OCI-M2 (cell line): Measurements from ENCODE around the gene ADGRA1.
"Not testable (repeated sequence)": the region's sequence is repeated elsewhere in the genome, so short reads cannot be mapped to it uniquely, and the experiment has no call there.

Experiments
- DNase-seq: peaks from one replicate; lab custom pipeline; 2025; ENCODE audit not compliant: unreplicated experiment; lab: John Stamatoyannopoulos, UW

ADGRA1 gene

DNA sequence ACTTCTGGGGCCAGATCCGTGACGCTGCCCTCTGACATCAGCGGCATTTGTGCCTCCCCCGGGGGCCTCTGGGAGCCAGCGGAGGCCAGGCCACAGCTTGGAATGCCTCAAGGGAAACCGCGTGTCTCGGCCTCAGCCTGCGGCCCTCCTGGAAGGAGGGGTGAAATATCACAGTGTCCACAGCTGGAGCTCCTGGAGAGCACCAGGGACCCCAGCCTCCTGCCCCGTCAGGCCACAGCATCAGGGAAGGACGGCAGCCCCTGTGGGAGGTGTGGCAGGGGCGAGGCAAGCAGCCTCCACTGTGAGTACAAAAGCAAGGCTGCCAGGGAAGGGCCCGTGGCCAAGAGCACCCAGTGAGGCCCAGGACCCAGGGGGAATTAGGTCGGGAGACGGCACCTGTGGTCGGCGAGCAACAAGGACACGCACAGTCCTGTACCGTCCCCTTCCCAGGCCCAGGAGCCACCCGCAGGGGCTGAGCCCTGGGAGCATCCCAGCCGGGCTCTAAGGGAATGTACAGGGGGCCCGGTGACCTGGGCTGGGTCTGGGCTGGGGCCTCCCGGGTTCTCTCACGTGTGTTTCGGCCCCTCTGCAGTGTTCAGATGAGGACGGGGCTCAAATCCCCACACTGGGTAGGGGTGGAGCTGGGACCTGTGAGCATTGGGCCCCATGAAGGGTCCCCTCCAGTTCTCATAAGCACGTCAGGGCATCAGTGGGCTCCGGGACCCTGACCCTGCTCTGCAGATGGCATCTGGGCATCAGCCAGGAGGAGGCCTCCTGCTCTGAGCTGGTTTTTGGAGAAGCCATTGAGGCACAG lies 53.6 kb downstream of the ADGRA1 start:
- no peak for DNase-seq

DNA sequence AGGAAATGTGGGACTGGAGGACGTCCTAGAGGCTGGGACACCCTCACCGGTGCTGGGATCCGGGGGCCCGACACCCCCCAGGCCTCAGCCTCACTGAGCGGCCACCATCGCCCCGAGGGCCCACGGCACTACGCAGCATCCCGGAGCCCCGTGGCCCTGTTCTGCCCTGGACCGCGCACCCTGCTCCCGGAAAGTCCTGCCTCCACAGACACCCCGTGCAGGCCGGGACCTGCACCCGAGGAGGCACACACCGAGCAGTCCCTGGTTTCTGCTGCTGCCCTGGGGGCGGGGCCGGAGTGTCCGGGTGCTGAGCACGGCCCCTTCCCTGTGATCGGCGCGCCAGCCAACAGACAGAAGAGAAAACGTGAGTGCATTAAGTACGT lies 54.2 kb downstream of the ADGRA1 start:
- no peak for DNase-seq

DNA sequence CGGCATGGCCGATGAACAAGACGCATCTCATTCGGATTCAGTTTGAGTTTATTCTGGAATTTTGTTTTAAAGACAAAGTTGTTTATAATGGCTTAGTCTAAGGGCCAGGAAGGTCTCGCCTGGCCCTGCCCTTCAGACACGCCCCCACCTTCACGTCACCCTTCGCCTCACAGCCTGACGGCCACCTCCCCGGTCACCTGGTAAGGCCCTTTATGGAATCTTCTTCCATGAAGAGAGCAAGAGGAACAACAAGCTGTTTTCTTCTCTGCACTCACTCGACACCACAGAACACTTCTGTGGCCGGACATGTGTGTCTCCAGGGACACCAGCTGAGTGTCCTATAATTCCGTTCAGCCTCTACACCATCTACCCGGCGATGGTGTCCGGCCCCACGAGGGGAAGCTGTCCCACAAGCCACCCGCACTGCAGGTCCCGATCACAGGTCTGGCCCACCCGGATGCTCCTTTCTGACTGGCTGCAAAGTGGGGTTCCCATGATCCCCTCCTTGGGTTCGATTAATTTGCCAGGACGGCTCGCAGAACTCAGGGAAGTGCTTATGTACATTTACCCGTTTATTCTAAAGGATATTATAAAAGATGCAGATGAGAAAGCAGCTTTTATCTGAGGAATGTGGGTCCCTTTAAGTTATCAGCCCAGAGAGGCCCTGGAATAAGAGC lies 54.9 kb downstream of the ADGRA1 start:
- DNase-seq: no peak

DNA sequence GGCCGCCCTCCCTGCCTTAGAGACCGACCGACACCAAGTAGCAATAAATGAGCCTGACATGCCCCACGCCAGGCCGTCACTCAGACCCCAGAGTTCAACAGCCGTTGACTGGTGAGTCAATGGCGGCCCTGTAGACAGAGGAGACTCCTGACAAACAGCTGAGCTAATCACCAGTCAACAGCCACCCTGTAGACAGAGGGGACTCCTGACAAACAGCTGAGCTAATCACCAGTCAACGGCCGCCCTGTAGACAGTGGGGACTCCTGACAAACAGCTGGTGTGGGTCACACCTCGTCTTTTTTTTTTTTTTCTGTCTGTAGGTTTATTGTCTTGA lies 55.4 kb downstream of the ADGRA1 start:
- no peak for DNase-seq

DNA sequence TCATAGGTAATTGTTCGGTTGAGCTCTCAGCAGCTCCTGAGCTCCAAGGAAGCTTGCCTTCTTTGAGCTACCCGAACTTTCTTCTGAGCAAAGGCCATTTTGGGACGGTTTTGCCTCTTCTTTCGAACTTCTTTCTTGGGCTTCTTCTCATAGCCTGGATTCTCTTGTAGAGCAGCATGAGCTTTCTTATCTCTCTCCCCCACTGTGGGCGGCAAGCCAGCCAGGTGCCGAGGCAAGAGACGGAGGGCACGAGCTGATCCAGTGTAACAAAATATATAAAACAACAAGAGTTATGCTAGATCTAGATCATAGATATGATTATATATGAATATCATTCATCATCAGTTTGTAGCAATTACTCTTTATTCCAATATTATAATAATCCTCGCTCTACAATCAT lies 55.8 kb downstream of the ADGRA1 start:
- DNase-seq: no peak

DNA sequence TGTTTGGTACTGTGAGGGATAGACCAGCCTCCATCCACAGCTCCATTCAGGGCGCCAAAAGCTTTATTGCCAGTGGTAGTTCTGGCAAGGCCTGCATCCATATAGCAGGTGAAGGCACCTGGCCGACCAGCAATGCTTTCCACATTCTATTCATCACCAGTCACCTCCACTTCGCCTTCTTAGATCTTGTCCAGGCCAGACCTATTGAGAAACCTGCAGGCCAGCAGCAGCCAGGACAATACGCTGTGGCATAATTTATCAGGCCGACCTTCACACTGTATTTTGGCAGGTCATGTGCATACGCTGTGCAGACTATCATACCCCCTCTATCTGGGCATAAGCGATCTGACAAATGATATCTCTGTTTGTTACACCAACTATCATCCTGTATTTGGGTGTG lies 57.0 kb downstream of the ADGRA1 start:
- DNase-seq: no peak

DNA sequence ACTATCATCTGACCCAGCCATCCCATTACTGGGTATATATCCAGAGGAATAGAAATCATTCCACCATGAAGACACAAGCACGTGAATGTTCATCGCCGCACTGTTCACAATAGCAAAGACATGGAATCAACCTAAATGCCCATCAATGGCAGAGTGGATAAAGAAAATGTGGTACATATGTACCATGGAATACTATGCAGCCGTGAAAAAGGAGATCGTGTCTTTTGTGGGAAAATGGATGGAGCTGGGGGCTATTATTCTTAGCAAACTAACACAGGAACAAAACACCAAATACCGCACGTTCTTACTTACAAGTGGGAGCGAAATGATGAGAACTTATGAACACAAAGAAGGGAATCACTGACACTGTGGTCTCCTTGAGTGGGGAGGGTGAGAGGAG lies 62.5 kb downstream of the ADGRA1 start:
- DNase-seq: no peak

DNA sequence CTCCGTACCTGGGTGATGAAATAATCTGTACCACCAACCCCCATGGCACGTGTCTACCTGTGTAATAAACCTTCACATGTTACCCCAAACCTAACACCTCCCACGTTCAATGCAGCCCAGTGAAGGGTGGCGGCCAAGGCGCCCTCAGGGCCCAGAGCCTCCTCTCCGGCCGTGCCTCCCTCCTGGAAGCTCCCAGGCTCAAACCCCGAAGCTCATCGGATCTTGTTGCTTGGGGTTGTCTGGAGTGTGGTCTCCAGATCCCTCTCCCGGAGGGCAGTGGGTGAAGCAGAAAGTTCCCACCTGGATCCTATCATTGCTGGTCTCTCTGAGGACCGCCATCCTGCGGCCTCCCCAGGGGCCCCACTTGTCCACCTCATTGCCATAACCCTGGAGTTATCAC lies 62.9 kb downstream of the ADGRA1 start:
- no peak for DNase-seq

DNA sequence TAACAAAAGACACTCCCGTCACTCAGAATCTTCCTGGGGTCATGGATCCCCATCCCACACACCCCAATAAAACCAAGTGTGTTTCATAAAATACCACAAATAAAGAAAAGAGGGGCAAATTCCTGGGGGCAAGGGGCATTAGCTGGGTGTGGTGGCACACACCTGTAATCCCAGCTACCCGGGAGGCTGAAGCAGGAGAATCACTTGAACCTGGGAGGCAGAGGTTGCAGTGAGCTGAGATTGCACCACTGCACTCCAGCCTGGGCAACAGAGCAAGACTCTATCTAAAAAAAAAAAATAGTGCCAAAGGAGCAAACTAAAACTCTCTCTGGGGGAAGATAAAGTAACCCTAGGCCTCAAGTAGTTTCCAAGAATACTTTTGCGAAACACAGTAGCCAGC lies 63.3 kb downstream of the ADGRA1 start:
- not testable (repeated sequence) for DNase-seq

DNA sequence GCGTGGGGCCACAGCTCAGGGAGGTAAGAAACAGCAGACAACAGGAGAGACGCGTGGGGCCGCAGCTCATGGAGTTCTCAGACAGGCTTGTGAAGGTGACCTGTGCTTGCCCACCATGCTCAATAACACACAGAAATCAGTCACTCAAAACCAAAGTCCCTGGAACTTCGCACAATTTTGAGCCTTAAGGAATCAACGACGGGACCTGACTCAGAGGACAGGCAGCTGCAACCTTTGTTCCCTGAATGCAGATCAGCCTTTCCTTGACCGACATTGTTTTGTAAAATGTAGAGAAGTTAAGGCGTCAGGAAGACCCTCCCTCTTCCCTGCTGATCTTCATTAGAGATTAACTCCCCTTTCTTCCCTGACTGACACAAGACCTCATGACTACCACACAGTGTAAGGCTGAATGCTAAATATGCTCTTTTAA lies 63.8 kb downstream of the ADGRA1 start:
- no peak for DNase-seq

DNA sequence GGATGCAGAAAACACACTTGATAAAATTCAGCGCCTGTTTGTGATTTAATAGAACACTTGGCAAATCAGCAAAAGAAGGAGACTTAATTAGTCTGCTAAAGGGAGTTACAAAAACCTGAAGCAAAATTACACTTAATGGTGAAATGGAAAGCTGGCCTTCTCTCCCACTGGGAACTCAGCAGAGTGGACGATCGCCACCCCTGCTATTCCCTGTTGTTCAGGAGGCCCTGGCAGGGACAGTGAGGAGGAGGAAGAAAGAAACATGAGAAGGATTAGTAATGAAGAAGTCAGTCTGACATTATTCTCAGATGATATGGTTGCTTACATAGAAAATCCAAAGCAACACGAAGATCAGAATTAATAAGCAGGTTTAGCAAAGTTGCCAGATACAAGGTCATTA lies 66.7 kb downstream of the ADGRA1 start:
- no peak for DNase-seq

DNA sequence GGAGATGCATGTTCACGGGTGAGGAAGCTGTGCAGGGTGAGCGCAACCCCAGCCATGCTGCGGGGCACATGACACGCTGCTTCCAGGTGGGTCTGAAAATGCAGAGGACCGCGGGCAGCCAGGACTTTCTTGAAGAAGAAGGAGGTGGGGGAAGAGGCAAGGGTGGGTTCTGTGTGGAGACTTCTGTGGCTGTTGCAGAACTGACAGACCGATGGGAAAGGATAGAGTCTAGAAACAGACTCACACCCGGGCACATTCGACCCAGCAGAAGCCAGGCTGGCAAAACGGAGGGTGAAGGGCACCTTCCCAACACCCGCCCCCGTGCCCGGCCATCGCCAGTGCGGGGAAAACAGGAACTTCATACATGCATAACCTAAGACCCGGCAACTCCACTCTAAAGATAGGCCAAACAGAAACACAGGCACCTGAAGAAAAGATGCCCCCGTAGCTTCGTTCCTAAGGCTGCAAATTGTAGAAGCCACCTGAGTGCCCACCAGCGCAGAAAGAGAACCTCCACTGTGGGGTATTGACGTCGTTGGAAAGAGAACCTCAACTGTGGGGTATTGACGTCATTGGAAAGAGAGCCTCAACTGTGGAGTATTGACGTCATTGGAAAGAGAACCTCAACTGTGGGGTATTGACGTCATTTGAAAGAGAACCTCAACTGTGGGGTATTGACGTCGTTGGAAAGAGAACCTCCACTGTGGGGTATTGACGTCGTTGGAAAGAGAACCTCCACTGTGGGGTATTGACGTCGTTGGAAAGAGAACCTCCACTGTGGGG lies 67.5 kb downstream of the ADGRA1 start:
- DNase-seq: no peak

DNA sequence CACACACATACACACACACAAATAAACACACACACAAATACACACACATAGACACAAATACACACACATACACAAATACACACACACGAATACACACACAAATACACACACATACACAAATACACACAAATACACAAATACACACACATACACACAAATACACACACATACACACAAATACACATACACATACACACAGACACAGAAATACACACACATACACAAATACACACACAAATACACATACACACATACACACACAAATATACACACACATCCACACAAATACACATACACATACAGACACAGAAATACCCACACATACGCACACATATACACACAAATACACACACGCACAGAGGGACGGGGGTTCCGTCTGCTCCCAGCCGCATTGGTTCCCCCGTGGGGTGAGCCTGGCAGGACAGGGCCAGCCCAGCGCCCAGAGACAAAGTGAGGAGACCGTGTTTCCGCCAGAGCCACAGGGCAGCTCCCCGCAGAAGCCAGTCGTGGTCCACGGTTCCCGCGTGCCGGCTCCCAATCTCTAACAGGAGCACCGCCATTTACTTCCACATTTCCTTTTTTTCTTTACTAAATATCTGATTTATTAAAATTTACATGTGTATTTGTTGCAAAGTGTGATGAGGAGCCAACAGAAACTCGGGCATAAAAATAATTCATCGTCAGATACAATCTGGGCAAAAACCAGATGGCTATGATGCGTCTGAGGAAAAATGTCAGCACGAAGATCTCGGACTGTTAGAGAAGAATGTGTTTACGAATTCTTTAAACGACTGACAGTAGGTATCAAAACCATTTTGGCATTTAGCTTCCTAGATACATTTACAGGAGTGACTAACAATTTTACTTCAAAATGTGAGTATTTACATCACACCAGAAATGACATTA lies 69.2 kb downstream of the ADGRA1 start:
- no peak for DNase-seq

DNA sequence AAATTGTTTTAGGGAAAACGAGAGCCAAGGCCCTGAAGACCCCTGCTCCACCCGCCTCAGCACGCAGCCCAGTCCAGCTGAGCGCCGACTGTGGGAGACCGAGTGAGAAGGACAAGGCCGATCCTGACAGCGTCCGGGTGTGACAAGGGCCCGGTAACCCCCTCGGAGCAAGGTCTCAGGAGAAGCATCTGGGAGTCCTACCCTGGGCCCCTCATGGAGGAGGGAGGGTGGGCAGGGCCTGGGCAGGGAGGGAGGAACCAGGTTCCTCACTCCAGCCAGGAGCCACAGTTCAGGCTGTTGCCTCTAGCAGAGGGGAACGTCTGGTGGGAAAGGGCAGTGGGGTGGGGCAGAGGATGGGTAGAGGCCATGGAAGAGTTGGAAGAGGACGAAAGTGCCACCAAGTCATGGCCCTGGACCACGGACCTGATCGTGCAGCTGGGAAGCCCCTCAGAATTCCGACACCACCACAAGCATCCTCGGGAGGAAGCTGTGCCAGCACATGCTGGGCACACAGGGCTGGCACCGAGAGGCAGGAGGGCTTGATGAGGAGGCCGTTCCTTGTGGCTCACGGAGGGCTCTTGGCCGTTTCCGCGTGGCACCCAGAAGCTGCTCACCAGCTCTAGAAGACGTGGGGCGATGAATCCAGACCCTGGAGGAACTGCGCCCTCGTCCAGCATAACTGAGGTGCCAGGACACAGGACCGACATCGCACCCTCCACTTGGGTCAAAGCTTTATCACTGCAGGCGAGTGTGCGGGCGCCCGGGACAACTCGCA lies 70.1 kb downstream of the ADGRA1 start:
- DNase-seq: no peak

DNA sequence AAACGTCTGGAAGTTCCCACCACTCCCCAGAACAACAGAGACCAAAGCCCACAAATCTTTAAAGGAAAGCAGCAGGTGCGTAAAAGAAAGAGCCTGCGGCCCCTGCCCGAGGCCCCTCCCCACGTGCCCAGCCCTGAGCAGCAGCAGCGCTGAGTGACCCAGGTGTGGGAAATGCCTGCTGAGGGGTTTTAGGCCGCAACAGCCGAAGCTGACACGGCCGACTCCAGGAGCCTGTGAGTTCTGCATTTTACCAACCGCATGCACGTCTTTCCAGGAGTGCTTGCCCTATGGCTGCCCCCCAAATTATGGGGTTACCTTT lies 70.7 kb downstream of the ADGRA1 start:
- DNase-seq: no peak

DNA sequence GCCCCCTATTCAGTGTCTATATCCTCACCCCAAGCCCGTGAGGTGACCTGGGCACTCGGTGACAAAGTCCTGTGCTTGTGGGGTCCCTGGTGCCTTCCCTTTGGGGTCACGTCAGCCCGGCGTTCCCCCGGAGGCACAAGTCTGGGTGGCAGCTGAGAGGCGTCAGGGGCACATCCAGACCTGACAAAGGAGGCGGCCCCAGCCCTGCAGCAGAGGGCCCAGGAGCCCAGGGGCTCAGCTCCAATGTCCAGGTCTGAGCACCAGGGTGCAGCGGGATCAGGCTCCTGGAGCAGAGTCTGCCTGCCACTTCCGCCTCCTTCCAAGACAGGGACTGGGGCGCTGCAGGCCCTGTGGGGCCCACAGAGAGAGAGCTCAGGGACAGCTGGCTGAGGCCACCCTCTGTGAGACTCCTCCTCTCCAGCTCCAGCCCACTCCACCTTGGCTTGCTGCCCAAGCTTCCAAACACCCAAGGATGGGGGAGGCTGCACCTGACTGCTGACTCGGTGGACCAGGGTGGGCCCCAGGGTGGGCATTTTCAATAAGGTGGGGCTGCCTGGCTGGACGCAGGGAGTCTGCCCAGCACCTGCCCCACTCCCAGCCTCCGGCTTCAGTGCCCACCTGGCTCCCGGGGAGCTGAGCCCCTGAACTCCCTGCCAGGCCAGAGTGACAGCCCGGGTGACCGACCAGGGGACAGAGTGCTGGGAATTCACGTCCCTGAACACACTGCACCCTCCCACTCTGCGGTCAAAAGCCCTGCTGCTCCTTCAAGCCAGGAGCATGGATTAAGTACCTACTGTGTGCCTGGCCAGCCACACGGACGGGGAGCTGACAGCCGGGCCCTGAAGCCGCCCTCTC lies 71.3 kb downstream of the ADGRA1 start:
- DNase-seq: no peak

DNA sequence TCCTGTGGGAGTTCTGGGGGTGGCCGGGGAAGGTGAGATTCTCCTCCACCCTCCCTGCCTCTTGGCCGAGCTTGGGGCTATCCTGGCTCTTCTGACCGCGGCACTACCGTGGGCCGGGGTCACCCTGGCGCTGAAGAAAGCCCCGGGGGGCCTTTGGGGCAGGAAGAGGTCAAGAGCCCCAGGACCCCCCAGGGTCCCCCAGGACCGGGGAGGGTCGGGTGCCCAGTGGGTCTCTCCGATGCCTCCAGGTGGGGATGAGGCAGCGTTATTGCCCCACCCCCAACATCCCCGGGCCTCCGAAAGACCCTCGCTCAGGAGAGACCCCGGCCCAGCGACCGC lies 71.9 kb downstream of the ADGRA1 start:
- DNase-seq: no peak

DNA sequence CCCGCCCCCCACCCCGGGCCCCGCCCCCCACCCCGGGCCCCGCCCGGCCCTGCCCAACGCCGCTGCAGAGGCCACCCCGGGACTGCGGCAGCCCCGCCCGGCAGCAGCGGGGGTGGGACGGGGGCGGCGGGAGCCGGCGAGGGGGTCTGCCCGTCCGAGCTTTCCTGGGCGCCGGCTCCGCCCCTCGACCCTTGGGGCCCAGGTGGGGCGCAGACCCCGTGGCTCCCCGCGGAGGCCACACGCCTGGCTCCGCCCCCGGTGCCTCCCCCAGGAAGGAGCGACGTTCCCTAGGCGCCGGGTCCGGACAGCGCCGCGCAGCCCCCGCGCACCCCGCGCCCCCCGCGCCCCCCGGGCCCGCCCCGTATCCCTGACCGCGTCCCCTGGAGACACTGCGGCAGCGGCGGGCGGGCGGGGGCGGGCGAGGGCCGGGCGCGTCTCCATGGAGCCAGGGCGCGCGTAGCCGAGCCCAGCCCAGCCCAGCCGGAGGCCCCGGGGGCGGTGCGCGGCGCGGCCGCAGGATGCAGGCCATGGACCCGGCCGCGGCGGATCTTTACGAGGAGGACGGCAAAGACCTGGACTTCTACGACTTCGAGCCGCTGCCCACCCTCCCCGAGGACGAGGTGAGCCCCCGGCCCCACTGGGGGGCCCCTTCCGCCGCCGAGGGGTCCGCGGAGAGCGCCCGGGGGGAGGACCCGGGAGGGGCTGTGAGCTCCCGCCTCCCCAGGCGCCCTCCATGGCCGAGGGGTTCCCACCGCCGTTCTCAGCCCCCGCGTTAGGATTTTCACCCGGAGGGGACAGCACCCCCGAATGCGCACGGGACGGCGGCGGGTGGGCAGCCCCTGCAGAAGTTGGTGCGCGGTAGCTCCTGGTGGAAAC lies 72.5 kb downstream of the ADGRA1 start, which contains the start of gene KNDC1:
KNDC1 (plus strand) TSS at position 270 of the 876 bp plus-strand sequence; CDS start at position 519, 249 bp downstream.
- DNase-seq: no peak
